HepG2 (cell line): ENCODE measurements around the gene WNT10A. TPM values are rescaled to one million over a fixed set of nuclear protein-coding genes. Genes with fewer than 3 reads are reported as not detected.
A peak's percentile ranks its signal among the peaks of the same experiment; 100 is the strongest.

Experiments used
- BATF2 ChIP-seq: sonication (generic); formaldehyde crosslinking; IDR thresholded peaks from 2 replicates; pipeline ENCODE4 v1.8.0; 2022; ENCODE audit warnings: mild to moderate bottlenecking, missing genetic modification reagents, moderate library complexity
- MAF1 ChIP-seq: sonication (generic); formaldehyde crosslinking; IDR thresholded peaks from 2 replicates; pipeline ENCODE4 v1.5.0; 2020; ENCODE audit warnings: missing genetic modification reagents, borderline replicate concordance
- RORA ChIP-seq: sonication (generic); formaldehyde crosslinking; IDR thresholded peaks from 2 replicates; pipeline ENCODE4 v1.5.0; 2020; ENCODE audit warnings: mild to moderate bottlenecking, missing genetic modification reagents, moderate library complexity
- TERF1 ChIP-seq: sonication (generic); formaldehyde crosslinking; IDR thresholded peaks from 2 replicates; pipeline ENCODE4 v1.8.0; 2022; ENCODE audit warnings: mild to moderate bottlenecking, missing genetic modification reagents, moderate library complexity
- TOPORS ChIP-seq: sonication (generic); formaldehyde crosslinking; IDR thresholded peaks from 2 replicates; pipeline ENCODE4 v1.8.0; 2023; ENCODE audit warnings: mild to moderate bottlenecking, missing genetic modification reagents
- ZBTB34 ChIP-seq: sonication (generic); formaldehyde crosslinking; IDR thresholded peaks from 2 replicates; pipeline ENCODE4 v1.8.0; 2022; ENCODE audit warnings: mild to moderate bottlenecking, missing genetic modification reagents
- ZBTB40 ChIP-seq, 2 experiments: fragments of 450-650 bp in 1 of 2; sonication (generic) in 1 of 2; formaldehyde crosslinking in 1 of 2; IDR thresholded peaks; 2 replicates each; pipeline versions ENCODE4 v1.6.1 to v1.8.0; 2016 to 2022; ENCODE audit warnings: antibody characterized with exemption in 1 of 2, mild to moderate bottlenecking in 1 of 2, missing genetic modification reagents in 1 of 2
- ZBTB43 ChIP-seq: sonication (generic); formaldehyde crosslinking; conservative IDR thresholded peaks from 2 replicates; pipeline ENCODE4 v1.4.0; 2020; ENCODE audit warnings: missing genetic modification reagents
- ZFY ChIP-seq: sonication (generic); formaldehyde crosslinking; IDR thresholded peaks from 2 replicates; pipeline ENCODE4 v1.4.0; 2020; ENCODE audit warnings: missing genetic modification reagents
- ZNF383 ChIP-seq: sonication (generic); formaldehyde crosslinking; IDR thresholded peaks from 2 replicates; pipeline ENCODE4 v1.4.0; 2020; ENCODE audit warnings: missing genetic modification reagents, mild to moderate bottlenecking, borderline replicate concordance
- ZNF557 ChIP-seq: sonication (generic); formaldehyde crosslinking; IDR thresholded peaks from 2 replicates; pipeline ENCODE4 v1.4.0; 2020; ENCODE audit warnings: missing genetic modification reagents
- polyA plus RNA-seq, 8 experiments: library from polyadenylated mRNA; depleted of rRNA in 3 of 8; stranded (reverse) in 7 of 8; unstranded in 1 of 8; fragments of >200 nt; fragmentation: Illumina TruSeq in 4 of 8; extraction: Trizol in 4 of 8; gene quantifications; 2 replicates each; pipeline versions ENCODE4 v1.2.1 to v1.2.3, GENCODE V29; 2011 to 2016; ENCODE audit warnings: low read depth in 4 of 8, missing spikeins in 1 of 8, mixed read lengths in 1 of 8; ENCODE audit not compliant: insufficient read depth in 1 of 8
- total RNA-seq, 5 experiments: library from RNA; depleted of rRNA; stranded (reverse); fragments of >200 nt; fragmentation: Illumina TruSeq; extraction: Trizol; gene quantifications; 2 replicates each; pipeline ENCODE4 v1.2.3, GENCODE V29; 2016; ENCODE audit warnings: low read depth in 1 of 5

WNT10A gene
- total and polyA plus RNA-seq, 2 of the 13 experiments (the other 11 are each of a cell fraction or from before 2014, with no cell fraction given), result 0.03 TPM; not detected in 1

GRCh38 chr2:218898109-218898878 lies 17.6 kb downstream of the WNT10A start (continued):
- TF ChIP-seq TERF1 (no peak), ZFY (CRISPR knock-in tag) (peak; percentile 46), RORA (no peak), TOPORS (CRISPR knock-in tag) (0 out of 2 replicates have a peak, but pooled peaks have one; percentile 56), ZBTB34 (CRISPR knock-in tag) (no peak), ZBTB40 (IDR thresholded peaks at IDR 0.05) (no peak), ZBTB40 (CRISPR knock-in tag; IDR thresholded peaks at IDR 0.05) (0 out of 2 replicates have a peak, but pooled peaks have one; percentile 29), ZNF383 (CRISPR knock-in tag) (no peak), ZNF557 (CRISPR knock-in tag) (peak; percentile 80; the same call in 1 of the 2 replicates), ZBTB43 (no peak), BATF2 (0 out of 2 replicates have a peak, but pooled peaks have one; percentile 29), MAF1 (no peak; the same call in 1 of the 2 replicates)
